HepG2 (cell line): ENCODE measurements around the gene KRT1. TPM values are rescaled to one million over a fixed set of nuclear protein-coding genes. Genes with fewer than 3 reads are reported as not detected.

ENCODE experiments used
- ATAC-seq: fragments of 200-7000 bp; cut with Tn5 transposase; 3 replicates; pipeline ENCODE4 v1.9.1; 2020; ENCODE audit warnings: mild to moderate bottlenecking, moderate library complexity
- BruUV-seq: library from RNA; stranded (reverse); fragments of 400-500 nt; replicated peaks from 2 replicates; lab custom pipeline; 2021; lab: Mats Ljungman, UMichigan
- CTCF ChIA-PET: fragments of 300-600 bp; formaldehyde crosslinking; extraction: SDS; loops from one replicate; lab custom pipeline; 2021; ENCODE audit warnings: low total read pairs, inconsistent platforms, low intra/inter-chr PET ratio; lab: Yijun Ruan, JAX
- POLR2A ChIA-PET: fragments of 350-600 bp; sonication (Branson Sonifier 250); formaldehyde crosslinking; loops from one replicate; lab custom pipeline; 2020; ENCODE audit warnings: antibody characterized with exemption, inconsistent platforms; lab: Yijun Ruan, JAX
- DNase-seq: peaks from one replicate; pipeline ENCODE4 v3.0.0-alpha.2; 2015; ENCODE audit warnings: low spot score
- FAIRE-seq: peaks from 3 replicates; lab custom pipeline; 2011; peaks lifted over from hg19 to GRCh38; lab: Jason Lieb, UNC
- H2AFZ ChIP-seq: one replicate; pipeline ENCODE4 v1.6.1; 2011; ENCODE audit warnings: low read length, inconsistent platforms
- H3K27ac ChIP-seq: fragments of 300-600 bp; 3 replicates; pipeline ENCODE4 v1.8.0; 2011; ENCODE audit warnings: mixed run types, mild to moderate bottlenecking, mixed read lengths, low read length, inconsistent platforms; ENCODE audit not compliant: insufficient read depth; ENCODE audit errors: extremely low read length
- H3K27me3 ChIP-seq, 2 experiments: fragments of 200-600 bp in 1 of 2; 2 replicates in 1 of 2; 3 replicates in 1 of 2; pipeline versions ENCODE4 v1.6.0 to v1.8.0; 2011; ENCODE audit warnings: low read length in 2 of 2, mild to moderate bottlenecking in 2 of 2, moderate library complexity in 2 of 2, inconsistent platforms in 1 of 2; ENCODE audit not compliant: insufficient read depth in 2 of 2, control insufficient read depth in 1 of 2
- H3K36me3 ChIP-seq, 2 experiments: fragments of 200-600 bp in 1 of 2; replicated peaks in 1 of 2; 2 replicates in 1 of 2; 3 replicates in 1 of 2; pipeline versions ENCODE4 v1.5.1 to v1.8.0; 2011; ENCODE audit warnings: low read length in 2 of 2, inconsistent platforms in 1 of 2; ENCODE audit not compliant: insufficient read depth in 2 of 2, control insufficient read depth in 1 of 2
- H3K4me1 ChIP-seq: 2 replicates; pipeline ENCODE4 v1.5.1; 2012; ENCODE audit warnings: low read length, inconsistent platforms; ENCODE audit not compliant: insufficient read depth
- H3K4me2 ChIP-seq: 2 replicates; pipeline ENCODE4 v1.6.0; 2011; ENCODE audit warnings: low read depth, low read length, inconsistent platforms
- H3K4me3 ChIP-seq, 3 experiments: fragments of 200-600 bp in 1 of 3; sonication (generic), shearing (Covaris generic) in 1 of 3; replicated peaks in 1 of 3; 2 replicates each; pipeline ENCODE4 v1.5.1; 2011 to 2016; ENCODE audit warnings: low read length in 3 of 3, inconsistent platforms in 2 of 3, low read depth in 2 of 3, mild to moderate bottlenecking in 2 of 3, control low read depth in 1 of 3, mixed read lengths in 1 of 3; ENCODE audit not compliant: insufficient read depth in 1 of 3
- H3K79me2 ChIP-seq: one replicate; pipeline ENCODE4 v1.6.1; 2011; ENCODE audit warnings: low read length, inconsistent platforms; ENCODE audit not compliant: insufficient read depth
- H3K9ac ChIP-seq: 2 replicates; pipeline ENCODE4 v1.6.0; 2011; ENCODE audit warnings: mild to moderate bottlenecking, low read depth, low read length, inconsistent platforms; ENCODE audit not compliant: insufficient read depth
- H3K9me3 ChIP-seq: 2 replicates; pipeline ENCODE4 v1.5.1; 2012; ENCODE audit warnings: mild to moderate bottlenecking, low read length
- H4K20me1 ChIP-seq: 2 replicates; pipeline ENCODE4 v1.6.0; 2011; ENCODE audit warnings: inconsistent platforms, mild to moderate bottlenecking, low read length, moderate library complexity; ENCODE audit not compliant: insufficient read depth
- CSRNP2 ChIP-seq: sonication (generic); formaldehyde crosslinking; conservative IDR thresholded peaks from 2 replicates; pipeline ENCODE4 v1.8.0; 2022; ENCODE audit warnings: low read depth, missing genetic modification reagents
- E2F1 ChIP-seq: sonication (generic); formaldehyde crosslinking; IDR thresholded peaks from 2 replicates; pipeline ENCODE4 v1.5.0; 2020; ENCODE audit warnings: missing genetic modification reagents
- PTBP1 ChIP-seq: fragments of 200-400 bp; formaldehyde crosslinking; IDR thresholded peaks from 2 replicates; pipeline ENCODE4 v1.6.1; 2018; ENCODE audit warnings: low read length, low read depth; ENCODE audit not compliant: poor library complexity, severe bottlenecking
- RCOR2 ChIP-seq: IDR thresholded peaks from 2 replicates; pipeline ENCODE4 v1.6.1; 2016; ENCODE audit warnings: missing biosample characterization, missing genetic modification reagents
- RELA ChIP-seq: sonication (generic); formaldehyde crosslinking; IDR thresholded peaks from 2 replicates; pipeline ENCODE4 v1.4.0; 2020; ENCODE audit warnings: missing genetic modification reagents
- SALL2 ChIP-seq: sonication (generic); formaldehyde crosslinking; IDR thresholded peaks from 2 replicates; pipeline ENCODE4 v1.8.1; 2023; ENCODE audit warnings: mild to moderate bottlenecking, missing genetic modification reagents, inconsistent platforms
- ZBTB38 ChIP-seq: sonication (generic); formaldehyde crosslinking; IDR thresholded peaks from 2 replicates; pipeline ENCODE4 v1.5.1; 2020; ENCODE audit warnings: mild to moderate bottlenecking, missing genetic modification reagents
- ZNF251 ChIP-seq: sonication (generic); formaldehyde crosslinking; IDR thresholded peaks from 2 replicates; pipeline ENCODE4 v1.9.0; 2021; ENCODE audit warnings: mild to moderate bottlenecking, missing genetic modification reagents
- ZNF256 ChIP-seq: sonication (generic); formaldehyde crosslinking; conservative IDR thresholded peaks from 2 replicates; pipeline ENCODE4 v1.4.0; 2020; ENCODE audit warnings: missing genetic modification reagents
- ZNF484 ChIP-seq: sonication (generic); formaldehyde crosslinking; IDR thresholded peaks from 2 replicates; pipeline ENCODE4 v1.5.1; 2020; ENCODE audit warnings: mild to moderate bottlenecking, low read depth, missing genetic modification reagents, borderline replicate concordance
- ZNF720 ChIP-seq: sonication (generic); formaldehyde crosslinking; IDR thresholded peaks from 2 replicates; pipeline ENCODE4 v1.4.0; 2020; ENCODE audit warnings: missing genetic modification reagents
- ZNF777 ChIP-seq: sonication (generic); formaldehyde crosslinking; IDR thresholded peaks from 2 replicates; pipeline ENCODE4 v1.4.0; 2020; ENCODE audit warnings: missing genetic modification reagents
- WGBS: methylation state at CpG from one replicate; pipeline ENCODE4 v1.1.6; 2017; ENCODE audit warnings: low lambda C conversion rate; 5-methylcytosine and 5-hydroxymethylcytosine counted together
- in situ Hi-C: cut with HindIII; loops from 2 replicates; pipeline ENCODE4 v1.10.0; 2017; ENCODE audit warnings: low pct_unique_long_range_greater_than_20kb; ENCODE audit not compliant: extremely low pct_ligation_motif_present
- intact Hi-C: fragments of 100-400 bp; cut with micrococcal nuclease; formaldehyde crosslinking; loops from one replicate; pipeline ENCODE4 v1.10.0; 2022; ENCODE audit not compliant: unreplicated experiment
- polyA plus RNA-seq, 8 experiments: library from polyadenylated mRNA; depleted of rRNA in 3 of 8; stranded (reverse) in 7 of 8; unstranded in 1 of 8; fragments of >200 nt; fragmentation: Illumina TruSeq in 4 of 8; extraction: Trizol in 4 of 8; gene quantifications; 2 replicates each; pipeline versions ENCODE4 v1.2.1 to v1.2.3, GENCODE V29; 2011 to 2016; ENCODE audit warnings: low read depth in 4 of 8, missing spikeins in 1 of 8, mixed read lengths in 1 of 8; ENCODE audit not compliant: insufficient read depth in 1 of 8
- total RNA-seq, 5 experiments: library from RNA; depleted of rRNA; stranded (reverse); fragments of >200 nt; fragmentation: Illumina TruSeq; extraction: Trizol; gene quantifications; 2 replicates each; pipeline ENCODE4 v1.2.3, GENCODE V29; 2016; ENCODE audit warnings: low read depth in 1 of 5
- TF ChIP-seq, protein P1 (sequence below): sonication (generic); formaldehyde crosslinking; IDR thresholded peaks from 2 replicates; pipeline ENCODE4 v1.5.0; 2020; ENCODE audit warnings: mild to moderate bottlenecking, missing genetic modification reagents
- TF ChIP-seq, protein P2 (sequence below): sonication (generic); formaldehyde crosslinking; IDR thresholded peaks from 2 replicates; pipeline ENCODE4 v1.4.0; 2020; ENCODE audit warnings: missing genetic modification reagents
- TF ChIP-seq, protein P3 (sequence below): IDR thresholded peaks from 2 replicates; pipeline ENCODE4 v1.6.1; 2018; ENCODE audit warnings: missing genetic modification reagents, mild to moderate bottlenecking, missing compliant biosample characterization

KRT1 gene
- total and polyA plus RNA-seq, 2 of the 13 experiments (the other 11 are each of a cell fraction or from before 2014, with no cell fraction given) = not detected

DNA sequence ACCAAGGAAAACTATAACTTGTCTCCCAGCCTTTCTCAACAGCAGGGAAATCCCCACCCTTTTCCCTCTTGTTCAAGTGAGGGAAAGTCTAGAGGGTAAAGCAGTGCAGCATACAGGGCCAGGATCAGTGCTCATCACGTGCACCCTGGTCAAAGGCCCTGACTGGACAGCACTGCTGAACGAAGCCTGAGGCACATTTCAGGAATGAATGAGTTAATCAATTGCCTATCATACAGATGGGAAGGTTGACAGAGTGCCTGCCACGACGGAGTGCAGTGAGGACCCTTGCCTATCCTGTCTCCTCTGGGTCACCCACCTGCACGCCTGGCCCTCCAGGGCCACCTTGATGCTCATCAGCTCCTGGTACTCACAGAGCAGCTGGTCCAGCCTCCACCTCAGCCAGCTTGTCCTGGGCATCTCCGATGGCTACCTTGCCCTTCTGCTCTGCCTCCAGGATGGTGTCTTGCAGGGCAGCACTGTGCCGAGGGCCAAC, 50.2 kb downstream of the KRT1 start (continued):
- TF ChIP-seq, protein P1, sequence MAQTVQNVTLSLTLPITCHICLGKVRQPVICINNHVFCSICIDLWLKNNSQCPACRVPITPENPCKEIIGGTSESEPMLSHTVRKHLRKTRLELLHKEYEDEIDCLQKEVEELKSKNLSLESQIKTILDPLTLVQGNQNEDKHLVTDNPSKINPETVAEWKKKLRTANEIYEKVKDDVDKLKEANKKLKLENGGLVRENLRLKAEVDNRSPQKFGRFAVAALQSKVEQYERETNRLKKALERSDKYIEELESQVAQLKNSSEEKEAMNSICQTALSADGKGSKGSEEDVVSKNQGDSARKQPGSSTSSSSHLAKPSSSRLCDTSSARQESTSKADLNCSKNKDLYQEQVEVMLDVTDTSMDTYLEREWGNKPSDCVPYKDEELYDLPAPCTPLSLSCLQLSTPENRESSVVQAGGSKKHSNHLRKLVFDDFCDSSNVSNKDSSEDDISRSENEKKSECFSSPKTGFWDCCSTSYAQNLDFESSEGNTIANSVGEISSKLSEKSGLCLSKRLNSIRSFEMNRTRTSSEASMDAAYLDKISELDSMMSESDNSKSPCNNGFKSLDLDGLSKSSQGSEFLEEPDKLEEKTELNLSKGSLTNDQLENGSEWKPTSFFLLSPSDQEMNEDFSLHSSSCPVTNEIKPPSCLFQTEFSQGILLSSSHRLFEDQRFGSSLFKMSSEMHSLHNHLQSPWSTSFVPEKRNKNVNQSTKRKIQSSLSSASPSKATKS = no peak
- TF ChIP-seq RCOR2 (CRISPR knock-in tag) (no peak), RELA (no peak), CSRNP2 (no peak)
- TF ChIP-seq, protein P2, sequence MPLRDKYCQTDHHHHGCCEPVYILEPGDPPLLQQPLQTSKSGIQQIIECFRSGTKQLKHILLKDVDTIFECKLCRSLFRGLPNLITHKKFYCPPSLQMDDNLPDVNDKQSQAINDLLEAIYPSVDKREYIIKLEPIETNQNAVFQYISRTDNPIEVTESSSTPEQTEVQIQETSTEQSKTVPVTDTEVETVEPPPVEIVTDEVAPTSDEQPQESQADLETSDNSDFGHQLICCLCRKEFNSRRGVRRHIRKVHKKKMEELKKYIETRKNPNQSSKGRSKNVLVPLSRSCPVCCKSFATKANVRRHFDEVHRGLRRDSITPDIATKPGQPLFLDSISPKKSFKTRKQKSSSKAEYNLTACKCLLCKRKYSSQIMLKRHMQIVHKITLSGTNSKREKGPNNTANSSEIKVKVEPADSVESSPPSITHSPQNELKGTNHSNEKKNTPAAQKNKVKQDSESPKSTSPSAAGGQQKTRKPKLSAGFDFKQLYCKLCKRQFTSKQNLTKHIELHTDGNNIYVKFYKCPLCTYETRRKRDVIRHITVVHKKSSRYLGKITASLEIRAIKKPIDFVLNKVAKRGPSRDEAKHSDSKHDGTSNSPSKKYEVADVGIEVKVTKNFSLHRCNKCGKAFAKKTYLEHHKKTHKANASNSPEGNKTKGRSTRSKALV (CRISPR knock-in tag) = no peak

DNA sequence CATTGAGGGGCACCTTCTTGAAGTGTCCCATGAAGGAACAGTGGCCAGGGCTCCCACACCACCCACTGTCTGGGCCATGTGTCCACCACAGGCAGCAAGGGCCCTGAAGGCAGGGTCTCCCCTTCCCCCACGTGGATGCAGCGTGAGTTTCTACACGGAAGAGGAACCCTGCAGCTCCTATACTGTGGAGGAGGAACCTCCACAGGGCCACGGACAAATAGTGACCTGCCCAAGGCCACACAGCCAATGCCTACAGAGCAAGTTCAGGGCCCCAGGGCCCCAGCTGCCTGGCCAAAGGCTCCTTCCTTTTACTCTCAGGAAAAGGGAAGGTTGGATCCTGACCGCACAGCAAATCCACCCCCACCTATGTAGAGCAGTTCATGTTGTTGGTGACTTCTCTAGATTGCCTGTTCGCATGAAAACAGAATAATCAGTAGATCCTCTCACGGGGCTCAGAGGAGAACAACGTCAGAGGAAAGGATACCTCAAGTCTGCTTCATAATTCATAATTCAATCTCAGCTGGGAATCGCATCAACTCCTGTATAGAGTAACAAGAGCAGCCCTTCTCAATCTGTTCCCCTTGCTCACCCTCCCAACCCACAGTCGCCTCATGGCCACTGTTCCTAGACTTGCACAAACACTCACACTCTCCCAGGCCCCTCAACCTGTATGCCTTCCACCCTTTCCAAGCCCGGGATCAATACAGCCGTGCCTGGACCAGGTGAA, 50.8 kb downstream of the KRT1 start:
- ATAC-seq = no peak
- Histone ChIP-seq H4K20me1 (no peaks in the 10 kb centered on the region), H3K79me2 (no peaks in the 10 kb centered on the region), H2AFZ (no peak overlapping the region), H3K4me2 (no peak overlapping the region), H3K27me3 (peaks cover 0 to 22% of the 10 kb centered on the region in 2 experiments; a peak in 2 of 5 replicates), H3K9me3 (no peaks in the 10 kb centered on the region), H3K9ac (no peak overlapping the region), H3K27ac (no peak overlapping the region), H3K4me1 (no peaks in the 10 kb centered on the region), H3K4me3 (no peak overlapping the region), H3K36me3 (no peaks in the 10 kb centered on the region)
- no peak for FAIRE-seq
- WGBS = 12% methylated on average over 7 of the region's 12 CpGs
- BruUV-seq = no TSS peak
- CTCF ChIA-PET = no interaction called here
- POLR2A ChIA-PET = no interaction called here
- intact Hi-C loops = no loop called here
- DNase-seq = no peak
- in situ Hi-C loops = no loop called here
- TF ChIP-seq ZNF777 (CRISPR knock-in tag) (no peak), PTBP1 (no peak), ZNF484 (no peak), ZNF256 (no peak), ZBTB38 (CRISPR knock-in tag) (no peak), ZNF720 (no peak), E2F1 (CRISPR knock-in tag) (no peak), ZNF251 (CRISPR knock-in tag) (no peak), SALL2 (no peak)
- TF ChIP-seq, protein P3, sequence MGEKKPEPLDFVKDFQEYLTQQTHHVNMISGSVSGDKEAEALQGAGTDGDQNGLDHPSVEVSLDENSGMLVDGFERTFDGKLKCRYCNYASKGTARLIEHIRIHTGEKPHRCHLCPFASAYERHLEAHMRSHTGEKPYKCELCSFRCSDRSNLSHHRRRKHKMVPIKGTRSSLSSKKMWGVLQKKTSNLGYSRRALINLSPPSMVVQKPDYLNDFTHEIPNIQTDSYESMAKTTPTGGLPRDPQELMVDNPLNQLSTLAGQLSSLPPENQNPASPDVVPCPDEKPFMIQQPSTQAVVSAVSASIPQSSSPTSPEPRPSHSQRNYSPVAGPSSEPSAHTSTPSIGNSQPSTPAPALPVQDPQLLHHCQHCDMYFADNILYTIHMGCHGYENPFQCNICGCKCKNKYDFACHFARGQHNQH (CRISPR knock-in tag) = no peak
